Skeletal muscle satellite cell (primary cell): ENCODE measurements around the gene CHAC2.

ENCODE experiments used
- H3K27me3 ChIP-seq: 2 replicates; pipeline ENCODE4 v1.7.0; 2013; ENCODE audit warnings: low read length; ENCODE audit not compliant: control insufficient read depth, insufficient read depth
- H3K36me3 ChIP-seq: 2 replicates; pipeline ENCODE4 v1.7.0; 2013; ENCODE audit warnings: mild to moderate bottlenecking, control low read depth, low read length; ENCODE audit not compliant: insufficient read depth
- H3K4me1 ChIP-seq: 2 replicates; pipeline ENCODE4 v1.7.0; 2013; ENCODE audit warnings: low read length; ENCODE audit not compliant: control insufficient read depth, insufficient read depth
- H3K4me2 ChIP-seq: 2 replicates; pipeline ENCODE4 v1.7.0; 2013; ENCODE audit warnings: mild to moderate bottlenecking, low read length
- H3K4me3 ChIP-seq: 2 replicates; pipeline ENCODE4 v1.7.0; 2013; ENCODE audit warnings: low read length
- H3K9ac ChIP-seq: 2 replicates; pipeline ENCODE4 v1.7.0; 2013; ENCODE audit warnings: mild to moderate bottlenecking, low read depth, low read length, moderate library complexity
- H3K9me3 ChIP-seq: replicated peaks from 2 replicates; pipeline ENCODE4 v1.7.0; 2013; ENCODE audit warnings: mild to moderate bottlenecking, control low read depth, low read length

Gene CHAC2

GRCh38 chr2:53780056-53780455 is 12.5 kb downstream of the CHAC2 start:
- no peak overlapping the region for H3K4me2 ChIP-seq
- no peaks in the 10 kb centered on the region for H3K9me3 ChIP-seq
- peaks cover 5% of the 10 kb centered on the region for H3K36me3 ChIP-seq
- peaks cover 7% of the 10 kb centered on the region for H3K4me1 ChIP-seq
- H3K27me3 ChIP-seq = no peaks in the 10 kb centered on the region
- no peak overlapping the region for H3K9ac ChIP-seq
- no peak overlapping the region for H3K4me3 ChIP-seq

GRCh38 chr2:53782676-53783075 is 15.1 kb downstream of the CHAC2 start:
- H3K4me3 ChIP-seq = no peak overlapping the region
- H3K4me1 ChIP-seq = peaks cover 14% of the 10 kb centered on the region
- H3K9me3 ChIP-seq = no peaks in the 10 kb centered on the region
- peaks cover 5% of the 10 kb centered on the region for H3K36me3 ChIP-seq
- H3K4me2 ChIP-seq = no peak overlapping the region
- H3K27me3 ChIP-seq = no peaks in the 10 kb centered on the region
- no peak overlapping the region for H3K9ac ChIP-seq

GRCh38 chr2:53784436-53784835 is 16.8 kb downstream of the CHAC2 start:
- Histone ChIP-seq H3K36me3 (peaks cover 5% of the 10 kb centered on the region), H3K4me1 (peaks cover 24% of the 10 kb centered on the region), H3K9ac (no peak overlapping the region), H3K4me2 (peak overlapping the region; percentile 81), H3K4me3 (no peak overlapping the region), H3K27me3 (no peaks in the 10 kb centered on the region), H3K9me3 (no peaks in the 10 kb centered on the region)

GRCh38 chr2:53785366-53785765 is 17.8 kb downstream of the CHAC2 start:
- Histone ChIP-seq H3K4me2 (peak overlapping the region; percentile 81), H3K9ac (peak overlapping the region; percentile 91), H3K9me3 (no peaks in the 10 kb centered on the region), H3K4me3 (peak overlapping the region; percentile 90), H3K36me3 (no peaks in the 10 kb centered on the region), H3K4me1 (peaks cover 24% of the 10 kb centered on the region), H3K27me3 (no peaks in the 10 kb centered on the region)

- H3K9ac ChIP-seq = peak overlapping the region; percentile 91
- H3K4me2 ChIP-seq = peak overlapping the region; percentile 81
- H3K27me3 ChIP-seq = no peaks in the 10 kb centered on the region
- no peaks in the 10 kb centered on the region for H3K9me3 ChIP-seq
- H3K36me3 ChIP-seq = no peaks in the 10 kb centered on the region
- H3K4me1 ChIP-seq = peaks cover 24% of the 10 kb centered on the region
- H3K4me3 ChIP-seq = peak overlapping the region; percentile 90
Measured at GRCh38 chr2:53786352-53786704, 18.7 kb downstream of the CHAC2 start.

- Histone ChIP-seq H3K4me3 (peak within 1 kb of the TSS; percentile 90), H3K4me1 (peaks cover 24% of the 10 kb centered on the region), H3K27me3 (no peaks in the 10 kb centered on the region), H3K4me2 (peak within 1 kb of the TSS; percentile 81), H3K36me3 (no peaks in the 10 kb centered on the region), H3K9me3 (no peaks in the 10 kb centered on the region), H3K9ac (peak within 1 kb of the TSS; percentile 91)
Measured at GRCh38 chr2:53786705-53787613, 19.4 kb downstream of the CHAC2 start, which contains the start of the genes ASB3 and ERLEC1. Gene ASB3 (minus strand): TSS chr2:53786953. CDS start chr2:53765572, 21,381 bp downstream. Gene ERLEC1 (plus strand): TSS chr2:53787044. CDS start chr2:53787211, 167 bp downstream.

GRCh38 chr2:53787614-53788289 is 20.1 kb downstream of the CHAC2 start:
- H3K4me2 ChIP-seq = peak overlapping the region; percentile 81
- peak overlapping the region; percentile 91 for H3K9ac ChIP-seq
- H3K36me3 ChIP-seq = no peaks in the 10 kb centered on the region
- peak overlapping the region; percentile 90 for H3K4me3 ChIP-seq
- peaks cover 24% of the 10 kb centered on the region for H3K4me1 ChIP-seq
- no peaks in the 10 kb centered on the region for H3K27me3 ChIP-seq
- H3K9me3 ChIP-seq = no peaks in the 10 kb centered on the region

GRCh38 chr2:53793261-53793660 is 25.7 kb downstream of the CHAC2 start:
- H3K4me2 ChIP-seq = no peak overlapping the region
- no peak overlapping the region for H3K4me3 ChIP-seq
- H3K27me3 ChIP-seq = no peaks in the 10 kb centered on the region
- peaks cover 5% of the 10 kb centered on the region for H3K4me1 ChIP-seq
- H3K9ac ChIP-seq = no peak overlapping the region
- H3K36me3 ChIP-seq = peaks cover 18% of the 10 kb centered on the region
- H3K9me3 ChIP-seq = no peaks in the 10 kb centered on the region

GRCh38 chr2:53793821-53794220 is 26.2 kb downstream of the CHAC2 start:
- no peak overlapping the region for H3K4me2 ChIP-seq
- H3K9me3 ChIP-seq = no peaks in the 10 kb centered on the region
- H3K4me1 ChIP-seq = no peaks in the 10 kb centered on the region

GRCh38 chr2:53801547-53801946 is 33.9 kb downstream of the CHAC2 start:
- H3K36me3 ChIP-seq = peaks cover 47% of the 10 kb centered on the region
- H3K9me3 ChIP-seq = no peaks in the 10 kb centered on the region
- no peaks in the 10 kb centered on the region for H3K27me3 ChIP-seq
- H3K9ac ChIP-seq = no peak overlapping the region
- H3K4me2 ChIP-seq = no peak overlapping the region
- H3K4me1 ChIP-seq = no peaks in the 10 kb centered on the region
- H3K4me3 ChIP-seq = no peak overlapping the region

More at GRCh38 chr2:53793821-53794220, 26.2 kb downstream of the CHAC2 start:
- Histone ChIP-seq H3K27me3 (no peaks in the 10 kb centered on the region), H3K9ac (no peak overlapping the region), H3K4me3 (no peak overlapping the region), H3K36me3 (peaks cover 22% of the 10 kb centered on the region)

GRCh38 chr2:53802617-53803151 is 35.1 kb downstream of the CHAC2 start:
- H3K4me2 ChIP-seq = no peak overlapping the region
- no peaks in the 10 kb centered on the region for H3K4me1 ChIP-seq
- peaks cover 50% of the 10 kb centered on the region for H3K36me3 ChIP-seq
- no peaks in the 10 kb centered on the region for H3K27me3 ChIP-seq
- no peaks in the 10 kb centered on the region for H3K9me3 ChIP-seq
- H3K4me3 ChIP-seq = no peak overlapping the region
- no peak overlapping the region for H3K9ac ChIP-seq
